Activated CD8-positive, alpha-beta T cell treated with anti-CD3 and anti-CD28 coated beads for 36 hours (primary cell): ENCODE data around the gene CABLES2. TPM values are rescaled to one million over a fixed set of nuclear protein-coding genes. Genes with fewer than 3 reads are reported as not detected.
"Not testable (repeated sequence)": the region's sequence is repeated elsewhere in the genome, so short reads cannot be mapped to it uniquely, and the experiment has no call there.

Experiments used
- ATAC-seq: fragments of 200-7000 bp; cut with Tn5 transposase; one replicate; pipeline ENCODE4 v1.10.0; 2021; ENCODE audit warnings: mild to moderate bottlenecking, moderate library complexity
- CTCF ChIA-PET: fragments of 350-600 bp; sonication (Branson Sonifier 250); formaldehyde crosslinking; loops from one replicate; lab custom pipeline; 2021; ENCODE audit warnings: antibody characterized with exemption; lab: Charles Lee
- POLR2A ChIA-PET: fragments of 350-600 bp; sonication (Branson Sonifier 250); formaldehyde crosslinking; loops from one replicate; lab custom pipeline; 2021; ENCODE audit warnings: antibody characterized with exemption; lab: Charles Lee
- DNase-seq: peaks from one replicate; pipeline ENCODE4 v3.0.0-alpha.2; 2020
- H3K27ac Mint-ChIP-seq: one replicate; pipeline ENCODE4 v1.8.0; 2021; ENCODE audit warnings: mild to moderate bottlenecking, mixed read lengths
- H3K27me3 Mint-ChIP-seq: one replicate; pipeline ENCODE4 v1.8.0; 2021; ENCODE audit warnings: mixed read lengths
- H3K36me3 Mint-ChIP-seq: one replicate; pipeline ENCODE4 v1.8.0; 2021; ENCODE audit warnings: low read depth, mixed read lengths
- H3K4me1 Mint-ChIP-seq: one replicate; pipeline ENCODE4 v1.8.0; 2021; ENCODE audit warnings: low read depth, mixed read lengths
- H3K4me3 Mint-ChIP-seq: one replicate; pipeline ENCODE4 v1.8.0; 2021; ENCODE audit warnings: mild to moderate bottlenecking, moderate library complexity, mixed read lengths
- H3K9me3 Mint-ChIP-seq: one replicate; pipeline ENCODE4 v1.8.0; 2021; ENCODE audit warnings: mixed read lengths
- CTCF ChIP-seq: fragments of 200-600 bp; IDR thresholded peaks from one replicate; pipeline ENCODE4 v1.8.0; 2022; ENCODE audit warnings: antibody characterized with exemption, mild to moderate bottlenecking
- intact Hi-C: fragments of 100-400 bp; cut with micrococcal nuclease; formaldehyde crosslinking; loops from one replicate; pipeline ENCODE4 v1.10.0; 2022
- total RNA-seq, 2 experiments: library from RNA; stranded (reverse); gene quantifications; one replicate each; pipeline ENCODE4 v1.2.3, GENCODE V29; 2021

CABLES2 gene
- total RNA-seq, 2 experiments from 2014 or later: 3.2 to 4.5 TPM

GRCh38 chr20:62376112-62377063 lies 30.7 kb downstream of the CABLES2 start:
- no peaks in the 10 kb centered on the region for H3K36me3 Mint-ChIP-seq
- ATAC-seq (no peak), DNase-seq (no peak)
- peaks cover 2% of the 10 kb centered on the region for H3K27me3 Mint-ChIP-seq
- no peak overlapping the region for H3K4me3 Mint-ChIP-seq
- no peaks in the 10 kb centered on the region for H3K9me3 Mint-ChIP-seq
- no peaks in the 10 kb centered on the region for H3K4me1 Mint-ChIP-seq
- intact Hi-C loops: no loop called here
- no peak for TF ChIP-seq CTCF
- ChIA-PET CTCF (interaction anchor here (1.7 kb wide), 1 partner anchor 12 kb away, joined by 4 read pairs; no protein-coding TSS in a partner anchor), POLR2A (interaction anchor here (1.1 to 1.7 kb wide), 2 partner anchors 10 kb away, joined by 3 to 5 read pairs; partner anchors contain the start of gene RPS21)
- H3K27ac Mint-ChIP-seq: no peak overlapping the region

- Mint-ChIP-seq H3K9me3 (no peaks in the 10 kb centered on the region), H3K27me3 (peaks cover 2% of the 10 kb centered on the region), H3K36me3 (no peaks in the 10 kb centered on the region), H3K4me1 (peaks cover under 1% of the 10 kb centered on the region), H3K4me3 (no peak overlapping the region), H3K27ac (no peak overlapping the region)
- POLR2A ChIA-PET: interaction anchor here (1.1 kb wide), 1 partner anchor 44 kb away, joined by 3 read pairs; no protein-coding TSS in a partner anchor
- CTCF ChIA-PET: no interaction called here
- ATAC-seq (no peak), DNase-seq (no peak)
- no peak for TF ChIP-seq CTCF
- intact Hi-C loops: no loop called here
These were observed 32.5 kb downstream of the CABLES2 start for GRCh38 chr20:62374331-62375152.

DNA sequence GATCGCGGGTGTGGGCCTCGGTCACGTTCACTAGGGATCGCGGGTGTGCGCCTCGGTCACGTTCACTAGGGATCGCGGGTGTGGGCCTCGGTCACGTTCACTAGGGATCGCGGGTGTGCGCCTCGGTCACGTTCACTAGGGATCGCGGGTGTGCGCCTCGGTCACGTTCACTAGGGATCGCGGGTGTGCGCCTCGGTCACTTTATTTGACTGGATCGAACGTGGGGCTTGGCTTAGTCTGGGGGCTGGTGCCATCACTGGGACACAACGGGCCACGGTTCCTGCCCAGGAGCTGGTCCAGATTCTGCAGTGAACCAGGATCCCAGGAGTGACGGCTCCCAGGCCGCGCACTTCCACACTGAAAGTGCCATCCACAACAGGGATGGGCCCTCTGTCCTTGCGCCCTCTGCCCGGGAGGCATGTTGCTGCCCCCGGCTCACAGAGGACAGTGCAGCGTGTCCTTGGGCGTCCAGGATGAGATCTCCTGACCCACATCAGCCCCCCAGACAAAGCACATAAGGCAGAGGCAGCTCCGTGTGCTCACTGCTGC lies 33.4 kb downstream of the CABLES2 start:
- POLR2A ChIA-PET, CTCF ChIA-PET, DNase-seq, H3K36me3 Mint-ChIP-seq, H3K9me3 Mint-ChIP-seq, ATAC-seq, intact Hi-C loops, H3K4me1 Mint-ChIP-seq, H3K27ac Mint-ChIP-seq, H3K4me3 Mint-ChIP-seq, H3K27me3 Mint-ChIP-seq: not testable (repeated sequence)

- DNase-seq (no peak), ATAC-seq (no peak)
- Mint-ChIP-seq H3K27me3 (peaks cover 21% of the 10 kb centered on the region), H3K9me3 (no peaks in the 10 kb centered on the region), H3K27ac (no peak overlapping the region), H3K4me3 (no peak overlapping the region), H3K4me1 (peaks cover 5% of the 10 kb centered on the region), H3K36me3 (no peaks in the 10 kb centered on the region)
- ChIA-PET POLR2A (interaction anchor here (0.6 kb wide), 1 partner anchor 840 kb away, joined by 3 read pairs; no protein-coding TSS in a partner anchor), CTCF (no interaction called here)
- TF ChIP-seq CTCF: no peak
- intact Hi-C loops: no loop called here
These were observed 34.8 kb downstream of the CABLES2 start for GRCh38 chr20:62372042-62372993.
